Cardiac fibroblast (primary cell): ENCODE measurements around the gene KAZN.

Experiments
- DNase-seq, 2 donors: peaks; one replicate each; pipeline versions ENCODE4 v3.0.0 to v3.0.0-alpha.2; 2010; ENCODE audit warnings: low read depth in 2 of 2
- H3K4me3 ChIP-seq, 2 donors: replicated peaks in 1 of 2; 1 replicate in 1 of 2; 2 replicates in 1 of 2; pipeline ENCODE4 v1.5.1; 2011; ENCODE audit warnings: low read depth in 2 of 2, low read length in 2 of 2, mild to moderate bottlenecking in 2 of 2, moderate library complexity in 1 of 2
- TF ChIP-seq, protein P1 (sequence below): IDR thresholded peaks from one replicate; pipeline ENCODE4 v1.5.1; 2011; ENCODE audit warnings: low read depth, mild to moderate bottlenecking, low read length, inconsistent platforms

KAZN gene

GRCh38 chr1:14741532-14741931 is 143.0 kb downstream of the KAZN start:
- no peak overlapping the region for H3K4me3 ChIP-seq
- TF ChIP-seq, protein P1, sequence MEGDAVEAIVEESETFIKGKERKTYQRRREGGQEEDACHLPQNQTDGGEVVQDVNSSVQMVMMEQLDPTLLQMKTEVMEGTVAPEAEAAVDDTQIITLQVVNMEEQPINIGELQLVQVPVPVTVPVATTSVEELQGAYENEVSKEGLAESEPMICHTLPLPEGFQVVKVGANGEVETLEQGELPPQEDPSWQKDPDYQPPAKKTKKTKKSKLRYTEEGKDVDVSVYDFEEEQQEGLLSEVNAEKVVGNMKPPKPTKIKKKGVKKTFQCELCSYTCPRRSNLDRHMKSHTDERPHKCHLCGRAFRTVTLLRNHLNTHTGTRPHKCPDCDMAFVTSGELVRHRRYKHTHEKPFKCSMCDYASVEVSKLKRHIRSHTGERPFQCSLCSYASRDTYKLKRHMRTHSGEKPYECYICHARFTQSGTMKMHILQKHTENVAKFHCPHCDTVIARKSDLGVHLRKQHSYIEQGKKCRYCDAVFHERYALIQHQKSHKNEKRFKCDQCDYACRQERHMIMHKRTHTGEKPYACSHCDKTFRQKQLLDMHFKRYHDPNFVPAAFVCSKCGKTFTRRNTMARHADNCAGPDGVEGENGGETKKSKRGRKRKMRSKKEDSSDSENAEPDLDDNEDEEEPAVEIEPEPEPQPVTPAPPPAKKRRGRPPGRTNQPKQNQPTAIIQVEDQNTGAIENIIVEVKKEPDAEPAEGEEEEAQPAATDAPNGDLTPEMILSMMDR, result no peak
- no peak for DNase-seq

GRCh38 chr1:14742181-14742980 is 143.9 kb downstream of the KAZN start:
- no peak overlapping the region for H3K4me3 ChIP-seq
- TF ChIP-seq, protein P1, result no peak
- peak; percentile 89 to 93 for DNase-seq

- no peak for DNase-seq
- TF ChIP-seq, protein P1, result no peak
- H3K4me3 ChIP-seq, result no peak overlapping the region
Measured at GRCh38 chr1:14743368-14743767, 144.9 kb downstream of the KAZN start.

- H3K4me3 ChIP-seq, result no peak overlapping the region
- TF ChIP-seq, protein P1, result no peak
- DNase-seq, result no peak
Measured at GRCh38 chr1:14745001-14745720, 146.7 kb downstream of the KAZN start.

GRCh38 chr1:14745789-14746188 is 147.3 kb downstream of the KAZN start:
- no peak for DNase-seq
- no peak overlapping the region for H3K4me3 ChIP-seq
- TF ChIP-seq, protein P1, result no peak

- no peak for DNase-seq
- H3K4me3 ChIP-seq, result no peak overlapping the region
- TF ChIP-seq, protein P1, result no peak
Measured at GRCh38 chr1:14746393-14746792, 147.9 kb downstream of the KAZN start.
